Vagina (tissue), 2 donors: ENCODE measurements around the gene RCSD1. TPM values are rescaled to one million over a fixed set of nuclear protein-coding genes. Genes with fewer than 3 reads are reported as not detected.

Experiments
- DNase-seq, 2 donors: peaks; one replicate each; pipeline ENCODE4 v3.0.0-alpha.2; 2017; ENCODE audit errors: extremely low spot score in 2 of 2
- H3K27ac ChIP-seq: fragments of 200-600 bp; sonication (generic); one replicate; pipeline ENCODE4 v1.5.1; 2019
- H3K27me3 ChIP-seq: fragments of 200-600 bp; sonication (generic); one replicate; pipeline ENCODE4 v1.5.1; 2019
- H3K36me3 ChIP-seq, 2 donors: fragments of 200-600 bp; sonication (generic); one replicate each; pipeline ENCODE4 v1.5.1; 2017 to 2019
- H3K4me1 ChIP-seq: fragments of 200-600 bp; sonication (generic); one replicate; pipeline ENCODE4 v1.5.1; 2019
- H3K4me3 ChIP-seq, 2 donors: fragments of 200-600 bp; sonication (generic); 1 replicate in 1 of 2; 2 replicates in 1 of 2; pipeline ENCODE4 v1.5.1; 2016 to 2019
- H3K9me3 ChIP-seq: fragments of 200-600 bp; sonication (generic); one replicate; pipeline ENCODE4 v1.5.1; 2019
- POLR2A ChIP-seq, 2 donors: fragments of 450-650 bp; IDR thresholded peaks; one replicate each; pipeline ENCODE4 v1.6.1; 2017; ENCODE audit warnings: antibody characterized with exemption in 2 of 2, mild to moderate bottlenecking in 2 of 2, moderate library complexity in 2 of 2
- POLR2AphosphoS5 ChIP-seq, 2 donors: sonication (generic); formaldehyde crosslinking; IDR thresholded peaks; one replicate each; pipeline ENCODE4 v1.9.0; 2017; ENCODE audit warnings: antibody characterized with exemption in 2 of 2, mild to moderate bottlenecking in 2 of 2, low read depth in 1 of 2; ENCODE audit not compliant: insufficient read depth in 1 of 2
- intact Hi-C: fragments of 100-400 bp; cut with DNase I; formaldehyde crosslinking; loops from one replicate; pipeline ENCODE4 v1.15.1; 2023
- total RNA-seq: library from RNA; depleted of rRNA; stranded (reverse); fragments of >200 nt; gene quantifications from one replicate; pipeline ENCODE4 v1.2.3, GENCODE V29; 2016
- TF ChIP-seq, protein P1 (sequence below), 3 experiments: fragments of 450-650 bp in 2 of 3; fragments of 200-600 bp in 1 of 3; sonication (generic) in 1 of 3; IDR thresholded peaks; one replicate each; pipeline ENCODE4 v1.5.1; 2017 to 2019; ENCODE audit warnings: antibody characterized with exemption in 3 of 3, mild to moderate bottlenecking in 2 of 3, moderate library complexity in 2 of 3

Gene RCSD1
- total RNA-seq, 1 donor from 2014 or later, result 11.5 TPM

DNA sequence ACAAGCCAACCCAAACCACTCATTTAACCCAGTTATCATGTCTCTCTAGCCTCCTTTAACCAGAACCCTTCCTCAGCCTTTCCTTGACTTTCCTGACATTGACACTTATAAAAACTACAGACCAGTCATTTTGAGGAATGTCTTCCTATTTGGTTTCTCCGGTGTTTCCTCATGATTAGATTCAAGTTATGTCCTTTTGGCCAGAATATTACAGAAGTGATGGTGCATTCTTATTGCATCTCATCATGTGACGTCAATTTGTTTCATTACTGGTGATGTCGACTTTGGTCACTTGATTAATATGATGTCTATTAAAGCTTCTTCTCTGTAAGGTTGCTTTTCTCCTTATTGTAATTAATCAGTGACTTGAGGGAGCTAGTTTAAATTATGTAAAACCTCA, 6.1 kb upstream of the RCSD1 start:
- no peaks in the 10 kb centered on the region for H3K27me3 ChIP-seq
- intact Hi-C loops, result no loop called here
- no peak for DNase-seq
- no peaks in the 10 kb centered on the region for H3K9me3 ChIP-seq
- H3K4me1 ChIP-seq, result no peaks in the 10 kb centered on the region
- H3K27ac ChIP-seq, result no peak overlapping the region
- no peak overlapping the region for H3K4me3 ChIP-seq
- no peaks in the 10 kb centered on the region for H3K36me3 ChIP-seq
- no peak for TF ChIP-seq POLR2AphosphoS5 (IDR thresholded peaks at IDR 0.05; ENCODE audit: insufficient read depth in 1 of 2, low read depth in 1 of 2)
- TF ChIP-seq POLR2A (IDR thresholded peaks at IDR 0.05), result no peak
- TF ChIP-seq, protein P1, sequence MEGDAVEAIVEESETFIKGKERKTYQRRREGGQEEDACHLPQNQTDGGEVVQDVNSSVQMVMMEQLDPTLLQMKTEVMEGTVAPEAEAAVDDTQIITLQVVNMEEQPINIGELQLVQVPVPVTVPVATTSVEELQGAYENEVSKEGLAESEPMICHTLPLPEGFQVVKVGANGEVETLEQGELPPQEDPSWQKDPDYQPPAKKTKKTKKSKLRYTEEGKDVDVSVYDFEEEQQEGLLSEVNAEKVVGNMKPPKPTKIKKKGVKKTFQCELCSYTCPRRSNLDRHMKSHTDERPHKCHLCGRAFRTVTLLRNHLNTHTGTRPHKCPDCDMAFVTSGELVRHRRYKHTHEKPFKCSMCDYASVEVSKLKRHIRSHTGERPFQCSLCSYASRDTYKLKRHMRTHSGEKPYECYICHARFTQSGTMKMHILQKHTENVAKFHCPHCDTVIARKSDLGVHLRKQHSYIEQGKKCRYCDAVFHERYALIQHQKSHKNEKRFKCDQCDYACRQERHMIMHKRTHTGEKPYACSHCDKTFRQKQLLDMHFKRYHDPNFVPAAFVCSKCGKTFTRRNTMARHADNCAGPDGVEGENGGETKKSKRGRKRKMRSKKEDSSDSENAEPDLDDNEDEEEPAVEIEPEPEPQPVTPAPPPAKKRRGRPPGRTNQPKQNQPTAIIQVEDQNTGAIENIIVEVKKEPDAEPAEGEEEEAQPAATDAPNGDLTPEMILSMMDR (IDR thresholded peaks at IDR 0.05), result no peak

DNA sequence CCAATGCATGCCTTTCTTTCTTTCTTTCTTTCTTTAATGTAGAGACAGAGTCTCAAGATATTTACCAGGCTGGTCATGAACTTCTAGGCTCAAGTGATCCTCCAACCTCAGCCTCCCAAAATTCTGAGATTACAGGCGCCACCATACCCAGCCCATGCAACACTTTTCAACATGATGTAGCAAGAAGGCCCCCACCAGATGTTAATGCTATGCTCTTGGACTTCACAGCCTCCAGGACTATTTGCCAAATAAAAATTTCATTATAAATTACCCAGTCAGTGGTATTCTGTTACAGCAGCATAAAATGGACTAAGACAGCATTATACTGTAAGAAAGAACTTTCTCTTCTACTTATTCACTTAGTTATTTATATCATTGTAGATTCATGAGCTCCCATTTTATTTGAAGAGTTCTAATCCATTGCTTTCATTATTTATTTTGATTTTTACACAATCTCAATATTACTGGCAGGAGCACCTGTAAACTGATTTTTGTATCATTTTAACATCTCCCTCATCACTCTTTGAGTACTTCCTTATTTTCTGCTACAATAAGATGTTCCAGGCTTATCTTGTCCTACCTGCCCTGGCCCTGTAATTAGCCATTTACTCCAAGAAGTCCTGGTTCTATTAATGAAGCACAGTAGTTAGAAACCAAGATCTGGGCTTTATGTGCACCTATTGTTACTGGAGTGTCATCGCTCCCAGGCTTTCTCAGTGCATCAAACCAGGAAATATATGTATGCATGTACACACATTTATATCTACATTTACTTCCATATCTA, 4.8 kb upstream of the RCSD1 start:
- Histone ChIP-seq H3K36me3 (no peaks in the 10 kb centered on the region), H3K9me3 (no peaks in the 10 kb centered on the region), H3K27me3 (no peaks in the 10 kb centered on the region), H3K27ac (no peak overlapping the region), H3K4me3 (no peak overlapping the region), H3K4me1 (no peaks in the 10 kb centered on the region)
- intact Hi-C loops, result loop anchor here (5.0 kb wide), 1 partner anchor 1628 kb away; no protein-coding TSS in a partner anchor
- TF ChIP-seq POLR2A (IDR thresholded peaks at IDR 0.05), result no peak
- TF ChIP-seq, protein P1 (IDR thresholded peaks at IDR 0.05), result no peak
- no peak for TF ChIP-seq POLR2AphosphoS5 (IDR thresholded peaks at IDR 0.05; ENCODE audit: insufficient read depth in 1 of 2, low read depth in 1 of 2)
- DNase-seq, result no peak

DNA sequence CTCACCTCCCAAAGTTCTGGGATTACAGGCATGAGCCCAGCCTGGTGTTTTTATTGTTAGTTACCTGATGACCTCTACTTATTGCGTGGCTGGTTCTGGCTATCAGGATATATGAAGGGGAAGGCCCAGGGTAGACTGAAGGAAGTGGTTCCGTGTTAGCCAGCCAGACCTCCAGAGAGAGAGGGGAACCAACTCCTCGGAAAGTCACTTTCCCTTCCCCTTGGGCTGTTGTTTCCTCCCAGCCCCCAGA, 2.5 kb upstream of the RCSD1 start:
- DNase-seq, result no peak
- Histone ChIP-seq H3K36me3 (no peaks in the 10 kb centered on the region), H3K9me3 (no peaks in the 10 kb centered on the region), H3K27me3 (no peaks in the 10 kb centered on the region), H3K27ac (no peak overlapping the region), H3K4me1 (no peaks in the 10 kb centered on the region), H3K4me3 (no peak overlapping the region)
- no peak for TF ChIP-seq POLR2A (IDR thresholded peaks at IDR 0.05)
- TF ChIP-seq, protein P1 (IDR thresholded peaks at IDR 0.05), result no peak
- TF ChIP-seq POLR2AphosphoS5 (IDR thresholded peaks at IDR 0.05; ENCODE audit: insufficient read depth in 1 of 2, low read depth in 1 of 2), result no peak
- intact Hi-C loops, result loop anchor here (5.0 kb wide), 1 partner anchor 1630 kb away; no protein-coding TSS in a partner anchor

DNA sequence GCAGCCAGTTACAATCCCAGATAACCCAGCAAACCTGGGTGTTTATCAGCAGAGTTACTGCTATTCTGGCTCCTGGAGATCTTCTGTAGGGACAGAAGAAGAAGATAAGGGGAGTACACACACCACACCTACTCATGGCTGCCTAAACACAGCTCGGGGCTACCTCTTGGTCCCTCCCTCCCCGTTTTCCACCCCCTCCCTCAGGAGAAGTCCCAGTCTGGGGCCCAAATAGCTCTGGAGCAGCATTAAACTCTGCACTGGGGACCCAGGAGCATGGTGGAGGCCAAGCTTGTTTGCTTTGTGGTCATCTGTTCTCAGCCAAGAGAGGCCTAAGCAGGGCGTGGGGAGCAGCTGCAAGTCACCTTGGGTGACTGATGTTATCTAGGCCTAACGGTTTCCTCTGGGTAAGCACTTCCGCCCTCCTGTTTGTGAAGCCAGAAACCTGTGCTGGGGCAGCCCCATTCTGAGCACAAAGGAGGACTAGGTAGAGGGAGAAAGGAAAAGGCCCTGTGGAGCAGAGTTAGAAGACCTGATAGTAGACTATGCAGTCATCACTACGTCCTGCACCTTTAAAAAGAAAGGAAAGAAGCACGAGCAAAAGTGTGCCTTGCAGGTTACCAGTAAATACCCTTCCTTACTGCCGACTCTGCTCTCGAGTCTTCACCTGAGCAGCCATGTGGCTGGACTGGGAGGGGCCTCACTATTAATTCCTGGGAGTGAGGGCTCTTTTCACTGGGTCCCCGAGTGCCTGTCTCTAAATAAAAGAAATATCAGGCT, 2.0 kb upstream of the RCSD1 start:
- no peak overlapping the region for H3K4me3 ChIP-seq
- TF ChIP-seq POLR2AphosphoS5 (IDR thresholded peaks at IDR 0.05; ENCODE audit: insufficient read depth in 1 of 2, low read depth in 1 of 2) (no peak), POLR2A (IDR thresholded peaks at IDR 0.05) (no peak)
- TF ChIP-seq, protein P1 (IDR thresholded peaks at IDR 0.05), result no peak
- H3K27ac ChIP-seq, result no peak overlapping the region
- intact Hi-C loops, result loop anchor here (5.0 kb wide), 1 partner anchor 1631 kb away; no protein-coding TSS in a partner anchor
- no peaks in the 10 kb centered on the region for H3K27me3 ChIP-seq
- no peaks in the 10 kb centered on the region for H3K4me1 ChIP-seq
- H3K9me3 ChIP-seq, result no peaks in the 10 kb centered on the region
- H3K36me3 ChIP-seq, result no peaks in the 10 kb centered on the region
- no peak for DNase-seq
